Neural cell (in vitro differentiated cells): ENCODE data around the gene STX1A. TPM values are rescaled to one million over a fixed set of nuclear protein-coding genes. Genes with fewer than 3 reads are reported as not detected.
"Not testable (repeated sequence)": the region's sequence is repeated elsewhere in the genome, so short reads cannot be mapped to it uniquely, and the experiment has no call there.

Experiments used
- H2AFZ ChIP-seq: fragments of 200-600, 300-800 bp; sonication (generic), shearing (Covaris generic); 2 replicates; pipeline ENCODE4 v1.6.0; 2014; ENCODE audit warnings: low read depth, mild to moderate bottlenecking, antibody characterized with exemption, low read length, moderate library complexity
- H3F3A ChIP-seq: fragments of 200-600 bp; shearing (Covaris generic); 2 replicates; pipeline ENCODE4 v1.6.1; 2016; ENCODE audit warnings: mild to moderate bottlenecking, moderate library complexity, mixed read lengths, antibody characterized with exemption, low read length; ENCODE audit not compliant: insufficient read depth, poor library complexity, severe bottlenecking
- H3K27ac ChIP-seq: fragments of 200-600, 300-800 bp; sonication (generic), shearing (Covaris generic); 2 replicates; pipeline ENCODE4 v1.5.1; 2014; ENCODE audit warnings: mild to moderate bottlenecking, low read length, moderate library complexity
- H3K27me3 ChIP-seq: fragments of 300-800, 200-600 bp; sonication (generic), shearing (Covaris generic); 2 replicates; pipeline ENCODE4 v1.6.0; 2014; ENCODE audit warnings: mild to moderate bottlenecking, low read depth, low read length, moderate library complexity; ENCODE audit not compliant: insufficient read depth
- H3K36me3 ChIP-seq: fragments of 300-800, 200-600 bp; sonication (generic), shearing (Covaris generic); 2 replicates; pipeline ENCODE4 v1.5.1; 2014; ENCODE audit warnings: mild to moderate bottlenecking, antibody characterized with exemption, low read length, moderate library complexity; ENCODE audit not compliant: insufficient read depth
- H3K4me2 ChIP-seq: fragments of 300-800, 200-600 bp; sonication (generic), shearing (Covaris generic); 2 replicates; pipeline ENCODE4 v1.6.0; 2014; ENCODE audit warnings: mild to moderate bottlenecking, low read length
- H3K4me3 ChIP-seq: fragments of 300-800, 200-600 bp; sonication (generic), shearing (Covaris generic); 2 replicates; pipeline ENCODE4 v1.5.1; 2014; ENCODE audit warnings: mild to moderate bottlenecking, low read length, moderate library complexity
- H3K79me2 ChIP-seq: fragments of 200-600 bp; shearing (Covaris generic); replicated peaks from 2 replicates; pipeline ENCODE4 v1.6.0; 2014; ENCODE audit warnings: mild to moderate bottlenecking, low read length, moderate library complexity; ENCODE audit not compliant: insufficient read depth
- H3K9ac ChIP-seq: fragments of 300-800, 200-600 bp; sonication (generic), shearing (Covaris generic); 2 replicates; pipeline ENCODE4 v1.6.1; 2016; ENCODE audit warnings: mild to moderate bottlenecking, low read length, mixed read lengths
- H3K9me2 ChIP-seq: fragments of 200-600 bp; shearing (Covaris generic); 2 replicates; pipeline ENCODE4 v1.6.1; 2016; ENCODE audit warnings: mild to moderate bottlenecking, low read length, mixed read lengths; ENCODE audit not compliant: insufficient read depth
- H3K9me3 ChIP-seq: fragments of 200-600, 300-800 bp; sonication (generic), shearing (Covaris generic); 2 replicates; pipeline ENCODE4 v1.6.1; 2016; ENCODE audit warnings: mild to moderate bottlenecking, mixed run types, low read length, moderate library complexity, mixed read lengths
- H4K20me1 ChIP-seq: fragments of 200-600 bp; shearing (Covaris generic); 2 replicates; pipeline ENCODE4 v1.6.1; 2016; ENCODE audit warnings: mild to moderate bottlenecking, mixed run types; ENCODE audit not compliant: insufficient read depth
- CTCF ChIP-seq: fragments of 450-650 bp; IDR thresholded peaks from 2 replicates; pipeline ENCODE4 v1.5.1; 2014; ENCODE audit warnings: antibody characterized with exemption, mild to moderate bottlenecking, moderate library complexity; ENCODE audit not compliant: poor library complexity, severe bottlenecking
- EP300 ChIP-seq: fragments of 450-650 bp; conservative IDR thresholded peaks from 2 replicates; pipeline ENCODE4 v1.6.1; 2014; ENCODE audit warnings: antibody characterized with exemption, mild to moderate bottlenecking, moderate library complexity; ENCODE audit not compliant: poor library complexity, severe bottlenecking
- EZH2 ChIP-seq: fragments of 200-600, 300-800 bp; shearing (Covaris generic), sonication (generic); IDR thresholded peaks from 2 replicates; pipeline ENCODE4 v1.6.1; 2014; ENCODE audit warnings: antibody characterized with exemption, low read length, borderline replicate concordance, mild to moderate bottlenecking; ENCODE audit not compliant: insufficient read depth, poor library complexity, severe bottlenecking
- MXI1 ChIP-seq: fragments of 450-650 bp; conservative IDR thresholded peaks from 2 replicates; pipeline ENCODE4 v1.6.1; 2014; ENCODE audit warnings: antibody characterized with exemption, mild to moderate bottlenecking; ENCODE audit not compliant: poor library complexity, severe bottlenecking
- POLR2AphosphoS5 ChIP-seq: IDR thresholded peaks from 2 replicates; pipeline ENCODE4 v1.6.1; 2012
- RAD21 ChIP-seq: fragments of 450-650 bp; conservative IDR thresholded peaks from 2 replicates; pipeline ENCODE4 v1.6.1; 2014; ENCODE audit warnings: antibody characterized with exemption, mild to moderate bottlenecking, moderate library complexity
- REST ChIP-seq: IDR thresholded peaks from 2 replicates; pipeline ENCODE4 v1.6.1; 2012; ENCODE audit warnings: borderline replicate concordance
- SMC3 ChIP-seq: fragments of 450-650 bp; conservative IDR thresholded peaks from 2 replicates; pipeline ENCODE4 v1.6.1; 2014; ENCODE audit warnings: antibody characterized with exemption, mild to moderate bottlenecking, moderate library complexity; ENCODE audit not compliant: poor library complexity
- TAF1 ChIP-seq: IDR thresholded peaks from 2 replicates; pipeline ENCODE4 v1.6.1; 2012; ENCODE audit warnings: low read depth
- polyA plus RNA-seq: library from polyadenylated mRNA; depleted of rRNA; stranded (reverse); fragments of >200 nt; gene quantifications from 2 replicates; pipeline ENCODE4 v1.2.3, GENCODE V29; 2014

The STX1A gene
- polyA plus RNA-seq, 1 donor from 2014 or later, result 123 TPM

GRCh38 chr7:73678862-73679261 is 40.6 kb downstream of the STX1A start:
- Histone ChIP-seq H3K36me3 (no peaks in the 10 kb centered on the region), H3K9me2 (no peaks in the 10 kb centered on the region), H3K9me3 (no peaks in the 10 kb centered on the region), H3K4me3 (no peak overlapping the region), H4K20me1 (no peaks in the 10 kb centered on the region), H3K4me2 (no peak overlapping the region), H3K79me2 (peaks cover 28% of the 10 kb centered on the region), H3F3A (no peaks in the 10 kb centered on the region), H3K27me3 (no peaks in the 10 kb centered on the region), H3K27ac (no peak overlapping the region), H3K9ac (no peak overlapping the region), H2AFZ (no peak overlapping the region)
- TF ChIP-seq POLR2AphosphoS5 (peak; percentile 4), EP300 (no peak)

- H3K9ac ChIP-seq, H3K9me3 ChIP-seq, H3F3A ChIP-seq, H2AFZ ChIP-seq, H3K79me2 ChIP-seq, H3K36me3 ChIP-seq, H3K9me2 ChIP-seq, H3K27me3 ChIP-seq, H3K27ac ChIP-seq, H3K4me2 ChIP-seq, H4K20me1 ChIP-seq, H3K4me3 ChIP-seq: not testable (repeated sequence)
Observed at GRCh38 chr7:73676062-73676461, 43.4 kb downstream of the STX1A start.

- Histone ChIP-seq H3K36me3 (no peaks in the 10 kb centered on the region), H3K4me2 (no peak overlapping the region), H3K27me3 (no peaks in the 10 kb centered on the region), H3K9ac (no peak overlapping the region), H3K9me3 (no peaks in the 10 kb centered on the region), H4K20me1 (no peaks in the 10 kb centered on the region), H2AFZ (no peak overlapping the region), H3F3A (no peaks in the 10 kb centered on the region), H3K4me3 (no peak overlapping the region), H3K79me2 (peaks cover 7% of the 10 kb centered on the region), H3K27ac (no peak overlapping the region), H3K9me2 (no peaks in the 10 kb centered on the region)
- TF ChIP-seq TAF1 (no peak), MXI1 (no peak), REST (no peak), EP300 (no peak), POLR2AphosphoS5 (peak; percentile 29)
Observed at GRCh38 chr7:73674468-73675124, 44.9 kb downstream of the STX1A start.

GRCh38 chr7:73671857-73672445 is 47.5 kb downstream of the STX1A start:
- Histone ChIP-seq H4K20me1 (no peaks in the 10 kb centered on the region), H3K4me2 (no peak overlapping the region), H3K36me3 (no peaks in the 10 kb centered on the region), H3F3A (no peaks in the 10 kb centered on the region), H3K9me2 (no peaks in the 10 kb centered on the region), H3K4me3 (no peak overlapping the region), H3K9me3 (no peaks in the 10 kb centered on the region), H2AFZ (no peak overlapping the region), H3K79me2 (peaks cover 18% of the 10 kb centered on the region), H3K9ac (no peak overlapping the region), H3K27ac (no peak overlapping the region), H3K27me3 (no peaks in the 10 kb centered on the region)
- no peak for TF ChIP-seq SMC3
- no peak for TF ChIP-seq EP300
- no peak for TF ChIP-seq TAF1
- TF ChIP-seq EZH2, result no peak
- no peak for TF ChIP-seq MXI1
- TF ChIP-seq POLR2AphosphoS5, result no peak
- no peak for TF ChIP-seq CTCF
- no peak for TF ChIP-seq RAD21
